Measurements from ENCODE around the gene STOML2. TPM values are rescaled to one million over a fixed set of nuclear protein-coding genes. Genes with fewer than 3 reads are reported as not detected.

Gene STOML2
- total RNA-seq, 4 donors from 2014 or later, result 67.2 to 97.7 (median 93.7) TPM

GRCh38 chr9:35054185-35054835 is 48.6 kb downstream of the STOML2 start:
- Histone ChIP-seq H3K9me3 (no peaks in the 10 kb centered on the region), H3K27me3 (no peaks in the 10 kb centered on the region), H3K36me3 (peaks cover 8 to 99% (median 24%) of the 10 kb centered on the region in 3 donors), H3K4me1 (no peaks in the 10 kb centered on the region), H3K27ac (no peak overlapping the region), H3K4me3 (no peak overlapping the region)
- 65 to 80% methylated on average over 5 of the region's 5 CpGs for WGBS, 2 donors
- TF ChIP-seq CTCF (IDR thresholded peaks at IDR 0.05) (no peak), POLR2A (IDR thresholded peaks at IDR 0.05) (no peak), EP300 (IDR thresholded peaks at IDR 0.05) (no peak)
- DNase-seq (ENCODE audit: low spot score in 2 of 2), result no peak

DNA sequence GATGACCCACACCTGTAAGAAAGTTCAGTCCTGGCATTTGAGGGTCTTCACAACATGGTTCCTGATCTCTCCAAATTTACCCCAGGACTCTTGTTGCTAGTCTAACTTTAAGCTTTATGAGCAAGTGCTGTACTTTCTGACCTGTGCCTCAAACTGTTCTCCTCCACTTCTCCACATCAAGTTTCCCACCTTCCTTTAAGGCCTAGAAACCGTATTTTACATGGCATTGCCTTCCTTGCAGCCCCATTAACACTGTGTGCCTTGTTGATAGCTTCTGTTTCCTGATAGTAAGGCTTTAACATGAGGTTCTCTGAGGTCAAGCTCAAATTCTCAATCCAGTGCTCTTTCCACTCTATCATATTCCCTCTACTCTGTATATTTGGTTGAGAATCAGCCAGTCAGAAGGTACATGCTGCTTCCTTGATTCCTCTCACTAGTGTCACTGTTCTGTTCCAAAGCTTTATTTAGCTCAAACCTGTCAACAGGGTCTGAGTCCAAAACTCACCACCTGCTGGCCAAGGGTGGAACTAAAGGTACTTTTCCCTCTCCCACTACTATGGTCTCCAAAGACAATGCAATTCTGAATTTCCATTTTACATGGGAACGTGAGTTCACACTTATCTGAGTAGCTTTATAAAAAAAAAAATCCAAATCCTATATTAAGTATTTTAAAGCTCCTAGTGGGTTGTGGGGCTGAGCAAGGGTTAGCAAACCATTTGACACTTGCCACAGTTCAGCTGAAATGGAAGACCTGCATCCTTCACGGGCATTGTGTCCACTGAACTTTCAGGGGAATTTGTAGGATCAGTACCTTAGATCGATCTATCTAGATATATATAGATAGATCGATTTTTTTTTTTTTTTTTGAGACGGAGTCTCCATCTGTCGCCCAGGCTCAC is 51.6 kb downstream of the STOML2 start:
- Histone ChIP-seq H3K4me3 (no peak overlapping the region), H3K27me3 (no peaks in the 10 kb centered on the region), H3K9me3 (no peaks in the 10 kb centered on the region), H3K36me3 (peaks cover 0 to 89% (median 3%) of the 10 kb centered on the region in 3 donors), H3K27ac (peak overlapping the region in 1 of 4 donors; percentile 24), H3K4me1 (no peaks in the 10 kb centered on the region)
- no peak for TF ChIP-seq EP300 (IDR thresholded peaks at IDR 0.05)
- TF ChIP-seq POLR2A (IDR thresholded peaks at IDR 0.05), result no peak
- TF ChIP-seq CTCF (IDR thresholded peaks at IDR 0.05), result peak in 4 of 5 experiments; percentile 15 to 49 (median 30)
- DNase-seq (ENCODE audit: low spot score in 2 of 2), result no peak
- 88 to 89% methylated on average over 7 of the region's 7 CpGs for WGBS, 2 donors

Other genes with a start within 250 kb of the STOML2 start
- 1 to 10 TPM in 1 of 4 donors, under 1 TPM in 3; 0.21 to 1.2 (median 0.63) TPM for gene PHF24, start 144.8 kb downstream of the STOML2 start, total RNA-seq
- 10 to 100 TPM in 1 of 4 donors, 1 to 10 TPM in 3; 4.5 to 11.2 (median 9.0) TPM for gene DNAJB5, start 113.4 kb downstream of the STOML2 start, total RNA-seq
- 100 to 1,000 TPM; 134 to 190 (median 149) TPM for gene VCP, start 30.5 kb downstream of the STOML2 start, total RNA-seq
- 10 to 100 TPM; 14.4 to 30.8 (median 20.8) TPM for gene FANCG, start 23.2 kb downstream of the STOML2 start, total RNA-seq
- 10 to 100 TPM; 16.1 to 23.2 (median 18.7) TPM for gene PIGO, start 6.5 kb downstream of the STOML2 start, total RNA-seq
- gene ATOSB, start 12.7 kb upstream of the STOML2 start, total RNA-seq, result 10 to 100 TPM; 13.3 to 19.5 (median 14.7) TPM
- 10 to 100 TPM; 28.0 to 39.3 (median 34.3) TPM for gene UNC13B, start 58.9 kb upstream of the STOML2 start, total RNA-seq